BLaER1 (cell line): ENCODE results near the gene CSTF2.

ENCODE experiments used
- H3K27ac ChIP-seq: shearing (Covaris generic); formaldehyde crosslinking; 2 replicates; pipeline ENCODE4 v1.8.1; 2022
- H3K27me3 ChIP-seq: shearing (Covaris generic); formaldehyde crosslinking; 2 replicates; pipeline ENCODE4 v1.8.1; 2022
- H3K36me3 ChIP-seq: shearing (Covaris generic); formaldehyde crosslinking; 2 replicates; pipeline ENCODE4 v1.8.1; 2022
- H3K4me1 ChIP-seq: shearing (Covaris generic); formaldehyde crosslinking; 2 replicates; pipeline ENCODE4 v1.8.1; 2022
- H3K4me2 ChIP-seq: shearing (Covaris generic); formaldehyde crosslinking; 2 replicates; pipeline ENCODE4 v1.8.1; 2022
- H3K4me3 ChIP-seq: shearing (Covaris generic); formaldehyde crosslinking; 2 replicates; pipeline ENCODE4 v1.8.1; 2022
- H3K9ac ChIP-seq: shearing (Covaris generic); formaldehyde crosslinking; 2 replicates; pipeline ENCODE4 v1.8.1; 2022
- H3K9me3 ChIP-seq: shearing (Covaris generic); formaldehyde crosslinking; 2 replicates; pipeline ENCODE4 v1.8.1; 2022
- H4K20me1 ChIP-seq: shearing (Covaris generic); formaldehyde crosslinking; 2 replicates; pipeline ENCODE4 v1.8.1; 2022
- Cebpa-rat ChIP-seq: shearing (Covaris generic); IDR thresholded peaks from 2 replicates; pipeline ENCODE4 v1.8.1; 2022

The CSTF2 gene

DNA sequence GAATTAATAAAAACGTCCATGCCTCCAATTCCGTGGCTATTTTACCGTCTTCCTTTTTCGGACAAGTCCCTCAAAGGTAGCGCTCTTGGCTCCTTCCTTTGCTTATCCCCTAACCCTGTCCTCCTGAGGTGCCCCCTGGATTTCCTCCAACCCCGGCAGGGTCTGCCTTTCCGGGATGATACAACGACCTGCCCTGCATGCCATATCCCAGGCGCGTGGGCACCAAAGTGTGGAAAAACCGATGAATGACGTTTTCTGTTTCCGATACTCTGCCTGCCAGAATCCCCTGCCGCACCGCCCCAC is 706 bp upstream of the CSTF2 start:
- TF ChIP-seq Cebpa-rat: no peak
- H4K20me1 ChIP-seq: no peaks in the 10 kb centered on the region
- peaks cover 5% of the 10 kb centered on the region; the same call in 1 of the 2 replicates for H3K4me1 ChIP-seq
- no peaks in the 10 kb centered on the region for H3K27me3 ChIP-seq
- H3K4me2 ChIP-seq: peak overlapping the region; percentile 74
- H3K9me3 ChIP-seq: no peaks in the 10 kb centered on the region
- peak overlapping the region; percentile 70; the same call in 1 of the 2 replicates for H3K9ac ChIP-seq
- H3K27ac ChIP-seq: peak overlapping the region; percentile 44
- H3K4me3 ChIP-seq: peak overlapping the region; percentile 71
- H3K36me3 ChIP-seq: peaks cover 16% of the 10 kb centered on the region

DNA sequence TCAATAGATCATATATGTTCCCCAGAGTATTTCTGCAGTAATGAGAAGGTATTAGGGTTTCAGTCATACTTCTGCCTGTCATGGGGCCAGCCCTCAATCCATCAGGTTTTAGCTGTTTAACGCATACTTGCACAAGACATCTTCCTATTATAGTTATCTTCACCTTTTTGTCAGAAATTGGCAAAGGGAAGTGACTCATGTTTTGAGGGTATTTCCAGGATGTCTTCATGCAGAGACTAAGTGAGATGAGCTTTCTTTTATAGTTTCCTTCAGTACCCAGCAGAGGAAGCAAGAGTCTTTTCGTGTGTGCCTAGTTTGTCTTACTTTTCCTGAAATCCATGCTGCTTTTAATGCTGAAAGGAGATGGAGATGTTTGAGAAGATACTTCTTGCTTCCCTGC is 9.5 kb downstream of the CSTF2 start:
- H3K4me2 ChIP-seq: no peak overlapping the region
- no peaks in the 10 kb centered on the region for H3K4me1 ChIP-seq
- H3K4me3 ChIP-seq: no peak overlapping the region
- H3K36me3 ChIP-seq: peaks cover 84% of the 10 kb centered on the region
- TF ChIP-seq Cebpa-rat: no peak
- no peaks in the 10 kb centered on the region for H3K27me3 ChIP-seq
- H3K9me3 ChIP-seq: no peaks in the 10 kb centered on the region
- H4K20me1 ChIP-seq: no peaks in the 10 kb centered on the region
- H3K27ac ChIP-seq: no peak overlapping the region
- H3K9ac ChIP-seq: no peak overlapping the region

DNA sequence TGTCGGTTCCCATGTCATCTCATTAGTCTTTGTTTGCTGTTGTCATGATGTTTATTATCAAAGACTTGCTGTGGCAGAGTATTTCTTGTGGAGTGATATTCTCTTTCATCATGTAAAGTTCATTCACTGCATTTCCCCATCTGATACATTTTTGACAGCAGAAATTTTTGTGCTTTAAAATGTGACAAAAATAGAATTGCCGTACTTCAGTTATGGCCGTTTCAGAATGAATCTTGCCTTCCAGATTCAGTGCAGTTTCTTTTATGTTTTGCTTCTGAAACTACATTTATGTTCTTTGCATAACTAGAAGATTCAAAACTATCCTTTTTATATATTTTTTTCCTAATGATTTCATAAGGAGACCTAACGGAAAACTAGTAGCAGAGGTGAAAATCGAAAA is 10.0 kb downstream of the CSTF2 start:
- H4K20me1 ChIP-seq: no peaks in the 10 kb centered on the region
- peaks cover 87% of the 10 kb centered on the region for H3K36me3 ChIP-seq
- H3K4me3 ChIP-seq: no peak overlapping the region
- H3K4me1 ChIP-seq: no peaks in the 10 kb centered on the region
- no peak overlapping the region for H3K9ac ChIP-seq
- H3K9me3 ChIP-seq: no peaks in the 10 kb centered on the region
- no peaks in the 10 kb centered on the region for H3K27me3 ChIP-seq
- TF ChIP-seq Cebpa-rat: no peak
- H3K4me2 ChIP-seq: no peak overlapping the region
- no peak overlapping the region for H3K27ac ChIP-seq

DNA sequence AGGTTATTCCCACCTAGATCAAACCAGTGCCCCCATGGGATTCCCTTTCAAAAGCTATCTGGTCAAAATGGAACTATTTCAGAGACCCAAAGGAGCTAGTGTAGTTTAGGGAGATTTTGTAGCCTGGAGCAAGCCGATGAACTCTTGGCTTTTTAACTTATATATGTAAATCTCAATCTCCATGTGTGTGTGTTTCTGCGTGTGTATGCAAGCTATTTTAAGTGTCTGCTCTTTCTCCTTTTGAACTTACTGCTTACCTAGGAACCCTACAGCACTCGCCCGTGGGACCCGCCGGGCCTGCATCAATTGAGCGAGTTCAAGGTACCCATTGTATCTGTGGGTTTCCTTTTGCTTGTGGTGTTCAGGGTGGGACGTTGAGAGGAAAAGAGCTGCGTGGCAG is 10.4 kb downstream of the CSTF2 start:
- no peak for TF ChIP-seq Cebpa-rat
- Histone ChIP-seq H3K4me1 (no peaks in the 10 kb centered on the region), H3K9me3 (no peaks in the 10 kb centered on the region), H3K36me3 (peaks cover 86% of the 10 kb centered on the region), H3K4me2 (no peak overlapping the region), H3K4me3 (no peak overlapping the region), H3K27me3 (no peaks in the 10 kb centered on the region), H3K27ac (no peak overlapping the region), H3K9ac (no peak overlapping the region), H4K20me1 (no peaks in the 10 kb centered on the region)

DNA sequence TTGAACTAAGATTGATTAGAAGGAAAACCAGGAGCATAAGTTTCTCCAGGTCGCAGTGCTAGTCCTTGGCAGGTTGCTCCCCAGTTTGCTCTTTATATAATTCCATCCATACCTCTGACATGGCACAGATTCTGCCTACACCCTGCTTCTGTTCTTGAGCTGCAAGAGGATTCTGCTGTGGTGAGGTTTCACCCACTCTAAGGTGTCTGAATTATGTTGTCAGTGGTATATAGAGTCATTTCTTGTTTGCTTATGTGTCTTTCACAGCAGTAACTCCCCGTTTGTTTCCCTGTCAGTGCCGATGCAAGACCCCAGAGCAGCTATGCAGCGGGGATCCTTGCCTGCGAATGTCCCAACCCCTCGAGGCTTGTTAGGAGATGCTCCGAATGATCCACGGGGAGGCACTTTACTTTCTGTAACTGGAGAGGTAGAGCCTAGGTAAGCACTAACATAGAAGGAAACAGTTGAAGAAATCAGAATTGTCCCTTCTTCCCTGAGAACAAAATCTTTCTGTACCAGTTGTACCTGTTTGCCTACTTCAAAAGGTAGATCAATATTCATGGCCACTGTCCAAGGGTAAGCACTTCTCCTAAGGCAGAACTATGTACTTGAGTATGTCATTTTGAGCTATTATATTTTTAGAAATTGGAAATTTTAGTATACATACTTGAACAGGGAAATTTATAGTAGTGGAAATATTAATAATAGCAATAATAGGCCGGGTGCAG is 11.2 kb downstream of the CSTF2 start:
- Histone ChIP-seq H3K4me3 (no peak overlapping the region), H3K27ac (no peak overlapping the region), H3K4me2 (no peak overlapping the region), H3K9ac (no peak overlapping the region), H3K27me3 (no peaks in the 10 kb centered on the region), H3K4me1 (no peaks in the 10 kb centered on the region), H3K9me3 (no peaks in the 10 kb centered on the region), H3K36me3 (peaks cover 80% of the 10 kb centered on the region), H4K20me1 (no peaks in the 10 kb centered on the region)
- TF ChIP-seq Cebpa-rat: no peak

DNA sequence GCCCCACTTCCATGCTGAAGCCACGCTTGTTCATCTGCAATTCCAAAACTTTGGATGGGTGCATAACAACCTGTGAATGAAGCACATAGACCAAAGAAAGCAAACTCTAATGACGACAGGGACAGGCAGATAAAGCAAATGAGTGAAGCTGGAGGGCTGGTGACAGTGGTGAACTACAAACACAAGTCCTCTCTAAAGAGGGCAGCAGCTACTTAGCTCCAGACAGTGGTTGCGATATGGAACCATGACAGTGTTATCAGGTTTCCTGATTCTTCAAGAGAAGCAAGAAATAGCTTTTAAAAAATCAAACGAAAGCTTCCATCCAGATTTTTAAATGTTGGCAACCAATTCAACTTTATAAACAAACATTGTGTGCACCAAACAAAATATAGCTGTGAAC is 30.1 kb downstream of the CSTF2 start:
- H3K4me1 ChIP-seq: 0 out of 2 replicates have a peak, but pooled peaks cover 4% of the 10 kb centered on the region
- no peak overlapping the region for H3K4me2 ChIP-seq
- H3K4me3 ChIP-seq: no peak overlapping the region
- no peak overlapping the region for H3K27ac ChIP-seq
- H3K9me3 ChIP-seq: no peaks in the 10 kb centered on the region
- H3K9ac ChIP-seq: no peak overlapping the region
- H4K20me1 ChIP-seq: no peaks in the 10 kb centered on the region
- H3K36me3 ChIP-seq: no peaks in the 10 kb centered on the region
- TF ChIP-seq Cebpa-rat: no peak
- H3K27me3 ChIP-seq: no peaks in the 10 kb centered on the region

DNA sequence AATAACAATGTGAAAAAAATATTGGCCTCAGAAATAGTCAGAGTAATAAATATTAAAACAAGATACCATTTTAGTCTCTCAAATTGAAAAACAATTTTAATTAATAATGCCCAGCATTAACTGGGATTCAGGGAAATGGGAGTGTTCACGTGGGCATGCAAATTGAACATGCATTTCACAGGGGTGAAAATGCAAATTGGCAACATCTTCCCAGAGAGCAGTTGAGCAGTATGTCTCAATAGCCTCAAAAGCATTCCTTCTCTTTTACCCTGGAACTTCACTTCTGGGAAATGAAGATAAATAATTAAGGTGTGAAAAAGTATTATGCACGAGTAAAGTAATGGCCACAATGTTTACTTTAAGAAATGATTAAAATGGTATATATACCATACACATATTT is 32.6 kb downstream of the CSTF2 start:
- no peak for TF ChIP-seq Cebpa-rat
- Histone ChIP-seq H3K4me2 (no peak overlapping the region), H3K4me3 (no peak overlapping the region), H3K9ac (no peak overlapping the region), H4K20me1 (no peaks in the 10 kb centered on the region), H3K9me3 (no peaks in the 10 kb centered on the region), H3K27ac (no peak overlapping the region), H3K27me3 (no peaks in the 10 kb centered on the region), H3K36me3 (no peaks in the 10 kb centered on the region), H3K4me1 (0 out of 2 replicates have a peak, but pooled peaks cover 4% of the 10 kb centered on the region)

DNA sequence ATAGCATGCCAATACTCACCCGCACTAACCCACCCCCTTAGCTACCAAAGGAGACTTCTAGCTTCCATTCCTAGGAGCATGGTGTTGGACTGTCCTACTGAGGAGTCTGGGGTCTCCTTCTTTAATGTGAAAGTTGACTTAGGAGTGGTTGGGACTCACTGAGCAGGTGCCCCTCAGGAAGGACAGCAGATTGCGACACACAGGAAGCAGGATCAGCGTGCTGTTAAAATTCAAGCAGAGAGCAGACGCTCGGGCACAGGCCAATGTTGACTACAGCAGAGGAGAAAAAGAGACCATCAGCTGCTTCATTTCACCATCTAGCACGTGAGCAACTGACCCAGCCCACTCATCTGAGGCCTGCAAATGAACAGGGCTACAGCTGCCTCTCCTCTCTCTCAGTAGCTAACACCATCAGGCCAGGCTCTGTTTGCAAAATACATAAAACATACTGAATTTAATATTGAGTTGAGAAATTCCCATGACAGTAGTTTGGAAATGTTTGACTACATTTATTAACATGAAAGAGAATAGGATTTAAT is 43.2 kb downstream of the CSTF2 start:
- Histone ChIP-seq H3K27ac (no peak overlapping the region), H4K20me1 (no peaks in the 10 kb centered on the region), H3K4me2 (no peak overlapping the region), H3K4me1 (no peaks in the 10 kb centered on the region), H3K9me3 (no peaks in the 10 kb centered on the region), H3K27me3 (no peaks in the 10 kb centered on the region), H3K9ac (no peak overlapping the region), H3K36me3 (no peaks in the 10 kb centered on the region), H3K4me3 (no peak overlapping the region)
- 0 out of 2 replicates have a peak, but pooled peaks have one; percentile 49 for TF ChIP-seq Cebpa-rat

DNA sequence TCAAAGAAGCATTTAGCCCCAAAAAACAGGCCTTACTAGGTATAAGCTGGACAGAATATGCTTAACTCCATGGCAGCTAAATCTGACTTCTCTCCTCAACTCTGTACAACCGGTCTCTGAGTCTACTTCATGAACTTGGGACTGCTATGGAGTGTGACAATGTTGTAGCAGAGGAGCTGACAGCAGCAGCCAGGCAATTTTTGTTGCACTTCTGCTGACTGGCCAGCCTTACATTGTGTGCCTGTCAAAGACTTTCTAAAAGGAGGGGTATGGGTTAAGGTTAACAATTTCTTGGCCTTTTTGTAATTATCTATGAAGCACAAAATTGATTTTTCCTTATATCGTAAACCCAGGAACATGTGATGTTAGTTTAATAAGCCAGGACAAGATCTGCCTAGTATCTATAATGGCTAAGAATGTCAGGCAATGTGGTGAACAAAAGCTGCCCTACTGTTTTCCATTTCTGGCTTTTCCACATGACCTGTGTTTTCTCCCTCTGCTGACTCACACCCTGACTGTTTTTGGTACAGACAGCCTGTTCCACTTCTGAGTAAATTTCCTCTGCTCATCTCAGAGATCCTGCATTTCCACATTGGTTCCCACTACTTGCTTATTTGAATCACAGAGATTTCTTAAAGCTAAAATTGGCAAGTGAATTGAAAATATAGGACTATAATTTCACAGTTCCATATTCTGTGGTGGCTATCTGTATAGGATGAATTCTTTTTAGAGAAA is 44.6 kb downstream of the CSTF2 start:
- H3K4me3 ChIP-seq: no peak overlapping the region
- H3K4me2 ChIP-seq: no peak overlapping the region
- no peak overlapping the region for H3K27ac ChIP-seq
- H3K27me3 ChIP-seq: no peaks in the 10 kb centered on the region
- H3K4me1 ChIP-seq: no peaks in the 10 kb centered on the region
- no peaks in the 10 kb centered on the region for H4K20me1 ChIP-seq
- no peaks in the 10 kb centered on the region for H3K9me3 ChIP-seq
- no peak for TF ChIP-seq Cebpa-rat
- H3K36me3 ChIP-seq: no peaks in the 10 kb centered on the region
- no peak overlapping the region for H3K9ac ChIP-seq

DNA sequence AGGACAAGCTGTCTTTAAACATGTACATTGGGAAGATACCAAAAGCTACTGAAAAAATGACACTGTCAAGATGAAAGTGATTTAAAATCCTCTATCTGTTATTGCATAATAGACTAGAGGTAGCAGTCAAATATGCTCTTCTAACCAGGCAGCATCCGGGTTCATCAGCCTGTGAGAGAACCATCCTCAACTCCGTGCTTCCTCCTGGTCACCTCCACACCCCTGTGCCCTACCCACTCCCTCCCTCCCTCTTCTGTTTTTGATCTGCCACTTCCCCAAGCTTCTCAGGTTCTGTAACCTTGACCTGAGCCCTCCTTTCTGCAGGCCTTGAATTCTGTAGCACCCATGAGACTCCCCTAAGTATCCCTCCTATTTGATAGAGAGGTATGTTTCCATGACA is 48.1 kb downstream of the CSTF2 start:
- H3K4me2 ChIP-seq: no peak overlapping the region
- H3K9me3 ChIP-seq: no peaks in the 10 kb centered on the region
- no peaks in the 10 kb centered on the region for H3K27me3 ChIP-seq
- H4K20me1 ChIP-seq: no peaks in the 10 kb centered on the region
- TF ChIP-seq Cebpa-rat: no peak
- no peak overlapping the region for H3K9ac ChIP-seq
- H3K4me3 ChIP-seq: no peak overlapping the region
- no peak overlapping the region for H3K27ac ChIP-seq
- H3K36me3 ChIP-seq: no peaks in the 10 kb centered on the region
- no peaks in the 10 kb centered on the region for H3K4me1 ChIP-seq
